A549 treated with ZK216348 at 1 μM for 4 hours (cell line): Measurements from ENCODE around the gene NPAS2. TPM values are rescaled to one million over a fixed set of nuclear protein-coding genes. Genes with fewer than 3 reads are reported as not detected.

ENCODE experiments used
- total RNA-seq: library from RNA; stranded (reverse); fragments of 200-300 nt; extraction: Qiagen RNA extraction; gene quantifications from 5 replicates; pipeline ENCODE4 v1.2.3, GENCODE V29; 2022; ENCODE audit warnings: low read depth

The NPAS2 gene, protein sequence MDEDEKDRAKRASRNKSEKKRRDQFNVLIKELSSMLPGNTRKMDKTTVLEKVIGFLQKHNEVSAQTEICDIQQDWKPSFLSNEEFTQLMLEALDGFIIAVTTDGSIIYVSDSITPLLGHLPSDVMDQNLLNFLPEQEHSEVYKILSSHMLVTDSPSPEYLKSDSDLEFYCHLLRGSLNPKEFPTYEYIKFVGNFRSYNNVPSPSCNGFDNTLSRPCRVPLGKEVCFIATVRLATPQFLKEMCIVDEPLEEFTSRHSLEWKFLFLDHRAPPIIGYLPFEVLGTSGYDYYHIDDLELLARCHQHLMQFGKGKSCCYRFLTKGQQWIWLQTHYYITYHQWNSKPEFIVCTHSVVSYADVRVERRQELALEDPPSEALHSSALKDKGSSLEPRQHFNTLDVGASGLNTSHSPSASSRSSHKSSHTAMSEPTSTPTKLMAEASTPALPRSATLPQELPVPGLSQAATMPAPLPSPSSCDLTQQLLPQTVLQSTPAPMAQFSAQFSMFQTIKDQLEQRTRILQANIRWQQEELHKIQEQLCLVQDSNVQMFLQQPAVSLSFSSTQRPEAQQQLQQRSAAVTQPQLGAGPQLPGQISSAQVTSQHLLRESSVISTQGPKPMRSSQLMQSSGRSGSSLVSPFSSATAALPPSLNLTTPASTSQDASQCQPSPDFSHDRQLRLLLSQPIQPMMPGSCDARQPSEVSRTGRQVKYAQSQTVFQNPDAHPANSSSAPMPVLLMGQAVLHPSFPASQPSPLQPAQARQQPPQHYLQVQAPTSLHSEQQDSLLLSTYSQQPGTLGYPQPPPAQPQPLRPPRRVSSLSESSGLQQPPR
- 54.8 to 101 TPM (median 89.3 TPM) in 5 replicates for total RNA-seq

GRCh38 chr2:100819370-100820272 is at the start of gene NPAS2:
Gene NPAS2 (plus strand): TSS chr2:100820139. CDS start chr2:100904755, 84,616 bp downstream.

DNA sequence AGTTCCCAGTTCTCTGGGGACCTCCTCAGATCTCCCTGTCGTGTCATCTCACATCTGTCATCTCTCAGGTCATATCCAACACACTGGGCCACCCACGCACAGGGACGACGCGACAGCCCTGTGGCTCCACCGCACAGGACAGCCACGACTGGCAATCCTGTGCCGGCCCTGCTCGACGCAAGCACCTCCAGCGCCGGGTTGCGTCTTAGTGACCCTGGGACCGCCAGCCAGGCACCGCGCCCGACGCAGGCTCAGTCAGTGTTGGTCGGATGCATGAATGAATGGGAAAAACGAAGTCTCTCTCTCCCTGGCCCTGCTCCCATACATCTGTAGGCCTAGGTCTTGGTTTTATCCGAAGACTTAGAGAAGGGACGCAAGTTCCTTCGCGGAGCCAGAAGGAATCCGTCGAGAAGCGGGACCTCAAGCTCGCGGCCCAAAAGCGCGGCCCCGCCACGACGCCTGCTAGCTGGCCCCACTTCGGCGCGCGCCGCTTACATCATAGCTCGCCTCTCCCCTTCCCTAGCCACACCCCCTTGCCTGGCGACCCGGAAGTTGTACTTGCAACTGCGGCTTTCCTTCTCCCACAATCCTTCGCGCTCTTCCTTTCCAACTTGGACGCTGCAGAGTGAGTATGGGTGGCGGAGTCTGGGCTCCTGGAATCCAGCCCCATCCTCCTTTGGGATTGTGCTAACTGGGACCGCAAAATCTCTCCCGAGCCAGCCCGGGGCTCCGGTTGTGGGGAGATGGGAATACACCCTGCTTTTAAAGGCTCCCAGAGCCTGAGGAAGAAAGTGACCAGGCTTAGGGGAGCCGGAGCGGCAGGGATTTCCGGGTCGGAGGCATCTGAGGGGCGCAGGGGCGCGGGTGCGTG is 182.0 kb downstream of the NPAS2 start, which contains the start of gene RPL31:
TSS of gene RPL31 (plus strand) at position 599 of the 871 bp plus-strand sequence. CDS start 413 bp downstream, outside the sequence.

Other genes starting within 250 kb of the NPAS2 start
- gene RPL31, start 182.2 kb downstream of the NPAS2 start, total RNA-seq, result 2,055 to 2,273 TPM (median 2,169 TPM) in 5 replicates